SU-DHL-6 (cell line): ENCODE data around the gene RARRES1.

Experiments
- H2AFZ ChIP-seq: fragments of 200-600 bp; sonication (generic); 2 replicates; pipeline ENCODE4 v1.6.1; 2014; ENCODE audit warnings: low read depth, mild to moderate bottlenecking, moderate library complexity, mixed read lengths, antibody characterized with exemption, low read length; ENCODE audit not compliant: severe bottlenecking
- H3F3A ChIP-seq: fragments of 200-600 bp; shearing (Covaris generic); 2 replicates; pipeline ENCODE4 v1.6.0; 2016; ENCODE audit warnings: antibody characterized with exemption, mild to moderate bottlenecking; ENCODE audit not compliant: insufficient read depth
- H3K27ac ChIP-seq: fragments of 200-600 bp; sonication (generic); 2 replicates; pipeline ENCODE4 v1.5.1; 2016; ENCODE audit warnings: low read depth, mild to moderate bottlenecking, low read length, moderate library complexity, mixed read lengths
- H3K27me3 ChIP-seq: fragments of 200-600 bp; sonication (generic), shearing (Covaris generic); 2 replicates; pipeline ENCODE4 v1.6.0; 2014; ENCODE audit warnings: mild to moderate bottlenecking, low read length
- H3K36me3 ChIP-seq: fragments of 200-600 bp; sonication (generic); 2 replicates; pipeline ENCODE4 v1.6.1; 2014; ENCODE audit warnings: mild to moderate bottlenecking, low read length, mixed read lengths
- H3K4me2 ChIP-seq: fragments of 300-600, 200-600 bp; shearing (Covaris generic), sonication (generic); 2 replicates; pipeline ENCODE4 v1.6.0; 2014; ENCODE audit warnings: low read length, low read depth, mild to moderate bottlenecking; ENCODE audit not compliant: poor library complexity, severe bottlenecking
- H3K4me3 ChIP-seq: fragments of 200-600 bp; sonication (generic); 2 replicates; pipeline ENCODE4 v1.5.1; 2014; ENCODE audit warnings: antibody characterized with exemption, low read length, mild to moderate bottlenecking, mixed read lengths; ENCODE audit not compliant: insufficient read depth, poor library complexity, severe bottlenecking
- H3K79me2 ChIP-seq: fragments of 200-600 bp; sonication (generic); 2 replicates; pipeline ENCODE4 v1.6.1; 2014; ENCODE audit warnings: mild to moderate bottlenecking, low read length, moderate library complexity; ENCODE audit not compliant: insufficient read depth
- H3K9ac ChIP-seq: fragments of 200-600 bp; sonication (generic); 2 replicates; pipeline ENCODE4 v1.7.0; 2014; ENCODE audit warnings: mild to moderate bottlenecking, low read length
- H3K9me2 ChIP-seq: fragments of 200-600 bp; sonication (generic); replicated peaks from 2 replicates; pipeline ENCODE4 v1.6.1; 2014; ENCODE audit warnings: low read length; ENCODE audit not compliant: insufficient read depth
- H3K9me3 ChIP-seq: fragments of 200-600 bp; sonication (generic); 2 replicates; pipeline ENCODE4 v1.6.1; 2014; ENCODE audit warnings: low read length, mixed read lengths; ENCODE audit not compliant: insufficient read depth
- H4K20me1 ChIP-seq: fragments of 200-600 bp; sonication (generic); 2 replicates; pipeline ENCODE4 v1.6.1; 2014; ENCODE audit warnings: low read depth, mild to moderate bottlenecking, antibody characterized with exemption, low read length, moderate library complexity, mixed read lengths
- EZH2phosphoT487 ChIP-seq: fragments of 200-600 bp; sonication (generic), shearing (Covaris generic); conservative IDR thresholded peaks from 2 replicates; pipeline ENCODE4 v1.6.1; 2018; ENCODE audit warnings: mild to moderate bottlenecking, antibody characterized with exemption, low read length, moderate library complexity, mixed read lengths
- TF ChIP-seq, protein P1 (sequence below): fragments of 200-600 bp; sonication (generic); IDR thresholded peaks from one replicate; pipeline ENCODE4 v1.5.1; 2017; ENCODE audit warnings: antibody characterized with exemption, mild to moderate bottlenecking, low read length, moderate library complexity; ENCODE audit not compliant: insufficient read depth, poor library complexity, severe bottlenecking

RARRES1 gene

DNA sequence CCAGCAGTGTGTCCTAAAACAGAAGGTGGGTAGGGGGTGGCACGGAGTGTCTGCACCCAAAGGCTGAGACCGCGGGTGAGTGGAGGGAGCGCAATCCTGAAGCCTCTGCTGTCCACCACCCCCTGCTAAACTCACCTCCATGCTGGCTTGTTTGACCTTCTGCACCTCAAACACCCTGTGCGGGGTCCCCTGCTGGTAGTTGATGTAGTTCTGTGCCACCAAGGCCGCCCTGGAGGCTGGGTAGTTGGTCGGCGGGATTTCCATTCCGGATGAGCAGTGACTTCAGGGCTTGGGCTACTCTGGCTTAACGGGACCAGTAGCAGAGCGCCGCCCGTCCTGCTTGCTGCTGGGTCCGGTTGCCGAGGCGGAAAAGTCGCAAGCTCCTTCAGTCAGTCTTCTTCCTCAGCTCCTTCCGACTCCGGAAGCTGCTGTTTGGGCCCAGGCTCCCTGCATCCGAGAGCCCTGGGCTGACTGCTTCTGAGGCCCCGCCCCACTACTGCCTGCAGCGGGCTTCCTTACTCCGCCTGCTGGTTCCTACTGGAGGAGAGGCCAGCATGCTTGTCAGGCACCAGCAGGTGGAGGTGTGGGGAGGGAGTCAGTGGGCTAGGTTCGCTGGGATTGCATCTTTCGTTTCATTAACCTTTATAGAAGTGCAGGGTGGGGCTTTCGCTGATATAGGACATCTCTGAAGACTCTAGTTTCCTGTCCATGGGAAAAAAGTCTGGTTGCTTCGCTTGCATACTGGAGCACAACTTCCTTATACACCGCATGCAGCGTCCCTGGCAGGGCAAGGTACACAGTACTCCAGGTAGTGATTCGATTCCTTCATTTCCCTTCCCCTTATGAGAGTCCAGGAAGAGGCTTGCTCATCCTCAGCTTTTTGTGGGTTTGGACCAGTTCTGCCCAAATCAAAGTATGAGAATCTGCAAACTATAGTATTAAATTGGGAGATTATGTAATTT is 59.8 kb downstream of the RARRES1 start, which contains the start of gene LXN:
TSS of gene LXN (minus strand) at position 434 of the 962 bp plus-strand sequence. CDS start at position 264, 170 bp downstream.
- peak within 1 kb of the TSS; percentile 70 for H3K9ac ChIP-seq
- peak within 1 kb of the TSS; percentile 69 for H3K4me3 ChIP-seq
- TF ChIP-seq EZH2phosphoT487, result no peak
- TF ChIP-seq, protein P1, sequence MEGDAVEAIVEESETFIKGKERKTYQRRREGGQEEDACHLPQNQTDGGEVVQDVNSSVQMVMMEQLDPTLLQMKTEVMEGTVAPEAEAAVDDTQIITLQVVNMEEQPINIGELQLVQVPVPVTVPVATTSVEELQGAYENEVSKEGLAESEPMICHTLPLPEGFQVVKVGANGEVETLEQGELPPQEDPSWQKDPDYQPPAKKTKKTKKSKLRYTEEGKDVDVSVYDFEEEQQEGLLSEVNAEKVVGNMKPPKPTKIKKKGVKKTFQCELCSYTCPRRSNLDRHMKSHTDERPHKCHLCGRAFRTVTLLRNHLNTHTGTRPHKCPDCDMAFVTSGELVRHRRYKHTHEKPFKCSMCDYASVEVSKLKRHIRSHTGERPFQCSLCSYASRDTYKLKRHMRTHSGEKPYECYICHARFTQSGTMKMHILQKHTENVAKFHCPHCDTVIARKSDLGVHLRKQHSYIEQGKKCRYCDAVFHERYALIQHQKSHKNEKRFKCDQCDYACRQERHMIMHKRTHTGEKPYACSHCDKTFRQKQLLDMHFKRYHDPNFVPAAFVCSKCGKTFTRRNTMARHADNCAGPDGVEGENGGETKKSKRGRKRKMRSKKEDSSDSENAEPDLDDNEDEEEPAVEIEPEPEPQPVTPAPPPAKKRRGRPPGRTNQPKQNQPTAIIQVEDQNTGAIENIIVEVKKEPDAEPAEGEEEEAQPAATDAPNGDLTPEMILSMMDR, result peak; percentile 80

DNA sequence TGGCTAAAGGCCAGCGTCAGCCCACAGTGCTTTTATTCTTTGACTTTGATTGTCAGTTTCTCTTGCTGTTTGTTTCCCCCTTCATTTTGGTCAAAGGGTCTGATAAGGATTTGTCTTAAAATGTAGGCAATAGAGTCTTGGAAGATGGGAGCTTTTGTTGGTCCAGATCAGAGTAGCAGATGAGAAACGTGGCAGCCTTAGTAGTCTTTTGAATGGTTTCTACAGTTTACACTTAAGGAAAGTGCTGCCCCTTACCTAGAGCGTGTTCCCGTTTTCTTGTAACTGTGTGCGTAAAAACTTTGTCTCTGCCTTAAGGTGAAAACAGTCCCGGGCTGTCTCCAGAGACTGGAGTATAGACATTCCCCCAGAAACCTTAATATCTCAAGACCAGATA is 60.4 kb downstream of the RARRES1 start:
- TF ChIP-seq EZH2phosphoT487, result no peak
- TF ChIP-seq, protein P1, result no peak
- Histone ChIP-seq H3K79me2 (peaks cover 9% of the 10 kb centered on the region; the same call in 1 of the 2 replicates), H3K9me2 (no peaks in the 10 kb centered on the region), H3K4me3 (peak overlapping the region; percentile 69), H3K9me3 (no peaks in the 10 kb centered on the region), H4K20me1 (no peaks in the 10 kb centered on the region), H2AFZ (peak overlapping the region; percentile 38), H3K27ac (peak overlapping the region; percentile 52), H3K36me3 (peaks cover 20% of the 10 kb centered on the region; the same call in 1 of the 2 replicates), H3K27me3 (no peaks in the 10 kb centered on the region), H3K9ac (peak overlapping the region; percentile 70), H3K4me2 (peak overlapping the region; percentile 94), H3F3A (peaks cover 6% of the 10 kb centered on the region)

More for the DNA sequence above, 59.8 kb downstream of the RARRES1 start, which contains the start of gene LXN:
- H3K4me2 ChIP-seq, result peak within 1 kb of the TSS; percentile 94
- no peaks in the 10 kb centered on the region for H3K9me3 ChIP-seq
- no peaks in the 10 kb centered on the region for H3K9me2 ChIP-seq
- H3K27me3 ChIP-seq, result no peaks in the 10 kb centered on the region
- no peaks in the 10 kb centered on the region for H4K20me1 ChIP-seq
- peaks cover 9% of the 10 kb centered on the region; the same call in 1 of the 2 replicates for H3K79me2 ChIP-seq
- H3K36me3 ChIP-seq, result peaks cover 20% of the 10 kb centered on the region; the same call in 1 of the 2 replicates
- peak within 1 kb of the TSS; percentile 52 for H3K27ac ChIP-seq
- peak within 1 kb of the TSS; percentile 38 for H2AFZ ChIP-seq
- H3F3A ChIP-seq, result peaks cover 6% of the 10 kb centered on the region

- Histone ChIP-seq H3K9ac (no peak overlapping the region), H4K20me1 (no peaks in the 10 kb centered on the region), H3K9me2 (no peaks in the 10 kb centered on the region), H2AFZ (no peak overlapping the region), H3K4me3 (no peak overlapping the region), H3K27ac (no peak overlapping the region), H3K79me2 (peaks cover 9% of the 10 kb centered on the region; the same call in 1 of the 2 replicates), H3K36me3 (peaks cover 37% of the 10 kb centered on the region; the same call in 1 of the 2 replicates), H3F3A (peaks cover 6% of the 10 kb centered on the region), H3K27me3 (no peaks in the 10 kb centered on the region), H3K4me2 (no peak overlapping the region), H3K9me3 (no peaks in the 10 kb centered on the region)
- TF ChIP-seq, protein P1, result no peak
- TF ChIP-seq EZH2phosphoT487, result no peak
Observed at GRCh38 chr3:158668506-158668905, 63.8 kb downstream of the RARRES1 start.
